GM18951 (cell line): Measurements from ENCODE around the gene TICAM2.

Experiments
- POLR2A ChIP-seq: IDR thresholded peaks from 4 replicates; pipeline ENCODE4 v1.6.1; 2011; ENCODE audit warnings: mild to moderate bottlenecking; ENCODE audit not compliant: insufficient read length, insufficient read depth; ENCODE audit errors: extremely low read depth
- in situ Hi-C: fragments of 300-500 bp; cut with MboI; formaldehyde crosslinking; loops from one replicate; pipeline ENCODE4 v1.12.0; 2022; ENCODE audit warnings: low sequenced_read_pairs, mixed read lengths, inconsistent platforms; ENCODE audit not compliant: unreplicated experiment

Gene TICAM2

DNA sequence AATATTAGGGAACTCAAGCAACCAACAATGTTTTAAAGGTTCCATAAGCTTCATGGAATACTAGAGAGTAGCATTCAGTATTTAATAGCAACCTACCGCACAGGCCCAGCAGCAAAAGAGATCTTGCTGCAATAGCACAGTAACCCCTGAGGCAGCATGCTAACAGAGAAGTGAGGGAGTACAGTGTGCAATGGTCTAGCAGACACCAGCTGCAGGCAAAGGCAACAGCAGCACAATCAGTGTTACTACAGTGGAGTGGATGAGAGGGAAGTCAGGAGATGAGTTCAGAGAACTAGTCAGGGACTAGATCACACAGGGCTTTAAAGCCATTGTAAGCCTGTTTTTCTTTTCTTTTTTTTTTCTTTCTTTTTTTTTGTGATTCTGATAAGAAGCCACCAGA lies 2.8 kb downstream of the TICAM2 start:
- in situ Hi-C loops = loop anchor here (10.0 kb wide), 1 partner anchor 285 kb away; no protein-coding TSS in a partner anchor
- no peak for TF ChIP-seq POLR2A

DNA sequence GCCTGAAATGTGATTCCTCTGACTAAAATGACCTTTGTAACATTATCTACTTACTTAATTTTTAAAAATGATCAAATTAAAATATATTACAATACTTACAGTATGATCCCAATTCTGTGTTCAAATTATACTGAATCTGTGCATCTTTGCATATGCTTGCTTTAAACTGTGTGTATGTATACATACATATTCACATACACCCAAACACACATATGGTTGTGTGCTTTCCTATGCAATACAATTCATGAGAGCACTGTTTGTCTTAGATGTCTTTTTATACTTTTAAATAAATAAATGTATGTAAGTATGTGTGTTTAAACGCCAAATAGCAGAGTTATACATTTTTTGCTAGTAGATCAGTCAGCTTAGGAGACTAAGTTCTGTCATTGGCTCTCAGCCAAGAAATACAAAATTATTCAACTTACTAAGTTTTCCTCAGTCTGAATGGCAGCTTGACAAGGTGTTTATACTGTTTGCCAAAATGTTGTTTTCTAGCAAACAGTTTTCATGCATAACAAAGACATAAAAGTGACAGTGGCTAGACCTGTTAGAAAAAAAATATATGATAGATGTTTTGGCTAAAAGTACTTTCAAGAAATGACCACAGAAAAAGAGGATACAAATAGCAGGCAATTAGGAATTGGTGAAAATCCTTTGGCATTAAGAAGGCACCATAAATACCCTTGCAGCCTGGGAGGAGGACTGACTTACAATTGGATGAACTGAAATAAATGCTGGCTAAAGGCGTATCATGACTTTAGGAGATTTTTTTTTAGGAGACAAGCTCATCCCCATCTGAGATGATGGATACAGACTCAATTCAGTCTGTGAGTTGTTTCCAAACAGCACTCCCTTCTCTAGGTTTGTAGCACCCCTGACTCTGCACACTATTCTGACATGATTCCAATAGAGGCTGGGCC lies 7.9 kb downstream of the TICAM2 start:
- in situ Hi-C loops = loop anchor here (10.0 kb wide), 1 partner anchor 280 kb away; no protein-coding TSS in a partner anchor

DNA sequence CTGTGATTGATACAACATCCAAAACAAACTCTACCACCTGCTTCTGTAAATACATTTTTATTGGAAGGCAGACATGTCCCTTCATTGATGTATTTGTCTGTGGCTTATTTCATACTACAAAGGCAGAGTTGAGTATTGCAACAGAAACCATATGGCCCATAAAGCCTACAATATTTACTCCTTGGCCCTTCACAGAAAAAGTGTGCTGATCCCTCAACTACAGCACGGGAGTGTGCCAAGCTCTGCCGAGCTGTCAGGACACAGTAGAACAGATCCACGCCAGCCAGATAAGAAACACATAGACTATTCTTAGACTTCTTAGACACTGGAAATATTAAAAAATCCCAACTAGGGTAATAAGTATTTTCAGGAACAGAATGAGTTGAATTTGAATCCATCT lies 13.2 kb downstream of the TICAM2 start:
- in situ Hi-C loops = no loop called here
- no peak for TF ChIP-seq POLR2A

More for the DNA sequence above, 7.9 kb downstream of the TICAM2 start:
- TF ChIP-seq POLR2A = no peak

- in situ Hi-C loops = no loop called here
- no peak for TF ChIP-seq POLR2A
Measured at GRCh38 chr5:115588640-115589039, 13.6 kb downstream of the TICAM2 start.

DNA sequence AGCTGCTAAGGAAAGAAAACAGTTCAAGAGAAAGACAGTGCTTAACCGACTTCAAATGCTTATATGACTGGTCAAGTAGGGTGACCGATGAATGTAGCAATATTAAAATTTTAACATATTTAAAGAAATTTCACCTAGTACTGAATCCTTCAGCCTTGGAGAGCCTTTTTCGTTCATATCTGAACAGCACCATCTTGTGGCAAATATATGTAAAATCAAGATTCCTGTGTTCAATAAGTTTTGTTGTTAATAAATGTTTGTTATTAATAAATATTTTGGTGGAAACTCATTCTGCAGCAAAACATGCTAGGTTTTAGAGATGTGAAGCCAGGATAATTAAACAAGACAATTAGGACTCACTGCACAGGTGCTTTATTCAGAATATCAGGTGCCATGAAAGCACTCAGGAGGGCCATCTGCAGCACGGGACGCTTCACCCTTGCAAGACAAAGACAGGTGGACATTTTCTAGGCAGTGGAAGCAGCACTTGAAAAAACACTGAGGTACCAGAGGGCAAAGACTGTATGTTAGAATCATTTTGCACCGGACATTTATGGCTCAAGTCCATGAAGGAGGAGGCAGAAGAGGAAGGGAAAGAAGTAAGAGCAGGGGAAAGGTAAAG lies 15.6 kb downstream of the TICAM2 start:
- in situ Hi-C loops = no loop called here
- no peak for TF ChIP-seq POLR2A

GRCh38 chr5:115585265-115585664 lies 17.0 kb downstream of the TICAM2 start:
- TF ChIP-seq POLR2A = no peak
- in situ Hi-C loops = no loop called here

DNA sequence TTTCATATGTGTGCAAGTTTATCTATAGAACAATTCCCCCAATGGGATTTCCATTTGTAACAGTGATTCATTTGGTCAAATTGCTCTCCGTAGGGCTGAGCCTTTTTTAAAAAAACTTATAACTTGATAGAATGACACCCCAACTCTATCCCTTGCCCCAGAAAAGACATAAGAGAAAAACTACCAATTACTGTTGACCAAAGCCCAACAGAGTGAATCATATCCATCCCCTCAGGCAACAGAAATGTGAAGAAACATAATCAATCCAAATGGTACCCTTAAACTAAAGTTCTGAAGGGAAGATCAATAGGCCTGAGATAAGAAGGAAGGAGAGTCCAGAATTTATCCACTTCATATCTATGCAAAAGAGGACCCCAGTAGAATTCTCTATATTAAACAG lies 17.8 kb downstream of the TICAM2 start:
- in situ Hi-C loops = no loop called here
- no peak for TF ChIP-seq POLR2A

DNA sequence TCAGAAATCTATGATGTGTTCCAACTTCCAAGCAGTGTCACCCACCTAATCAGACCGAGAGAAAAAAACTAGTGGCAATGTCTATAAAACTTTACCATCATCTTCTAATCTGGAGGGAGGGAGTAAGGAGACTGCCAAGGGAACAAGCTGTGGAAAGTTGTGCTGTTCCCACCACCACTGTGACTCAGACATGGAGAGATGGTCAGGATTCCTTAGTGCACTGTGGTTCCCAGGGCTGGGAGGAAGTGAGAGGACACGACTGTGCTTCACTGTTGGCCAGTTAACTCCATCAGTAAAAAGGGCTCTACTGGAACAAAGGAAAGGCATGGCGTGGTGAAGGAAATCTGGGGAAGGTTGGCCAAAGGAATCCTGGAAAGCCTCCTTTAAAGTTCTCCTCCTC lies 18.8 kb downstream of the TICAM2 start:
- no peak for TF ChIP-seq POLR2A
- in situ Hi-C loops = no loop called here

- in situ Hi-C loops = no loop called here
- TF ChIP-seq POLR2A = no peak
Measured at GRCh38 chr5:115580941-115581340, 21.3 kb downstream of the TICAM2 start.

DNA sequence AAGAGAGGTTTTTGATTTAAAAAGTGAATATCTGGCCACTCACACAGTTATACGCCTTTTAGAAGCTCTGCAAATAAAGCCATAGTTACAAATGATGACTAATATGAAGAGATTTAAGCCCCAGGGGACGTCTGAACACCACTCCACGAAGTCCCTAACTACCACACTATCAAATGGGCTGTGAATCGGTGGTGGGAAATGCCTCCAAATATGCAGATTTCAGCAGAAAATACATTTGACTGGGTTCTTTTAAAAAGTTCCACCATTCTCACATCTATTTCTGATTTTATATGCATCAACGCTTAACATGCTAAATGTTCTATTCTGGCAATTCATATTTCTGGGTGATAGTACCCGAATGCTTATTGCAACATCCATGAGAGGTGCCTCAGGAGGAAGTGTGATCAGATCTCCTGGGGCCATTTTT lies 22.5 kb downstream of the TICAM2 start:
- in situ Hi-C loops = no loop called here
- TF ChIP-seq POLR2A = no peak

- in situ Hi-C loops = no loop called here
- TF ChIP-seq POLR2A = no peak
Measured at GRCh38 chr5:115579216-115579615, 23.1 kb downstream of the TICAM2 start.

GRCh38 chr5:115578657-115579056 lies 23.6 kb downstream of the TICAM2 start:
- TF ChIP-seq POLR2A = no peak
- in situ Hi-C loops = no loop called here

GRCh38 chr5:115577741-115578140 lies 24.5 kb downstream of the TICAM2 start:
- TF ChIP-seq POLR2A = no peak
- in situ Hi-C loops = no loop called here

DNA sequence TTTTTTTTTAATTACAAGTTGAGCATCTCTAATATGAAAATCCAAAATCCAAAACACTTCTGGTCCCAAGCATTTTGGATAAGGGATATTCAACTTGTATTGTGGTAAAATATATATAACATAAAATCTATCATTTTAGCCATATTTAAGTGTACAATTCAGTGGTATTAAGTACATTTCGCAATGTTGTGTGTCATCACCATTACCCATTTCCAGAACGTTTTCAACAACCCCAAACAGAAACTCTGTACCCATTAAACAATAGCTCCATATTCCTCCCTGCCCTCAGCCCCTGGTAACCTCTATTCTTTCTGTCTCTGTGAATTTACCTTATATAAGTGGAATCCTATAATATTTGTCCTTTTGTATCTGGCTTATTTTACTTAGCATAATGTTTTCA lies 24.9 kb downstream of the TICAM2 start:
- no peak for TF ChIP-seq POLR2A
- in situ Hi-C loops = no loop called here
